ENCODE data around the gene SAP130.

SAP130 gene

DNA sequence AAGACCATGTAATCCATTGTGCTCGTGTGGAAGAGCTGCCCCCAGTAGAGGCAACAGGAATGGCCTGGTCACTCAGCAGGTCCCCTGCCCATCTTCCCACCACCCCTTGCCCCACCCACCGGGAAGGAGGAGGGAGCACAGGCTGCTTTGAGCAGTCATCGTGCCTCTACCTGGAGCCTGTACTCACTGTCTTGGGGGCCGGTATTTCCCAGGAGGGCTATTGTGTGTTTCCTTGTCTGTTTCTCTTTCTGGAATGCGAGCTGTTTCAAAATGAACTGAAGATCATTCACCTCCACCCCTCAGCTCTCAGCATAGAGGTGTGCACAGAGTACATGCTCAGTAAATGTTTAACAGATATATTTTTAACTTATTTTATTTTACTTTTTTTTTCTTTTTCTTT is 134.4 kb downstream of the SAP130 start:
- H3K4me3 ChIP-seq (ENCODE audit: low read depth, low read length): no peak overlapping the region
- DNase-seq (ENCODE audit: low read depth): no peak
- TF ChIP-seq MYC (IDR thresholded peaks at IDR 0.05; ENCODE audit: low read depth, low read length): no peak
- TF ChIP-seq, protein P1, sequence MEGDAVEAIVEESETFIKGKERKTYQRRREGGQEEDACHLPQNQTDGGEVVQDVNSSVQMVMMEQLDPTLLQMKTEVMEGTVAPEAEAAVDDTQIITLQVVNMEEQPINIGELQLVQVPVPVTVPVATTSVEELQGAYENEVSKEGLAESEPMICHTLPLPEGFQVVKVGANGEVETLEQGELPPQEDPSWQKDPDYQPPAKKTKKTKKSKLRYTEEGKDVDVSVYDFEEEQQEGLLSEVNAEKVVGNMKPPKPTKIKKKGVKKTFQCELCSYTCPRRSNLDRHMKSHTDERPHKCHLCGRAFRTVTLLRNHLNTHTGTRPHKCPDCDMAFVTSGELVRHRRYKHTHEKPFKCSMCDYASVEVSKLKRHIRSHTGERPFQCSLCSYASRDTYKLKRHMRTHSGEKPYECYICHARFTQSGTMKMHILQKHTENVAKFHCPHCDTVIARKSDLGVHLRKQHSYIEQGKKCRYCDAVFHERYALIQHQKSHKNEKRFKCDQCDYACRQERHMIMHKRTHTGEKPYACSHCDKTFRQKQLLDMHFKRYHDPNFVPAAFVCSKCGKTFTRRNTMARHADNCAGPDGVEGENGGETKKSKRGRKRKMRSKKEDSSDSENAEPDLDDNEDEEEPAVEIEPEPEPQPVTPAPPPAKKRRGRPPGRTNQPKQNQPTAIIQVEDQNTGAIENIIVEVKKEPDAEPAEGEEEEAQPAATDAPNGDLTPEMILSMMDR (IDR thresholded peaks at IDR 0.05; ENCODE audit: low read depth, low read length): no peak
- TF ChIP-seq POLR2A (IDR thresholded peaks at IDR 0.05; ENCODE audit: extremely low read depth, insufficient read length): no peak
- no peak for TF ChIP-seq MAX (IDR thresholded peaks at IDR 0.05; ENCODE audit: low read depth, low read length)

- no peak overlapping the region for H3K4me3 ChIP-seq (ENCODE audit: low read depth, low read length)
- TF ChIP-seq POLR2A (IDR thresholded peaks at IDR 0.05; ENCODE audit: extremely low read depth, insufficient read length): no peak
- TF ChIP-seq, protein P1 (IDR thresholded peaks at IDR 0.05; ENCODE audit: low read depth, low read length): no peak
- no peak for TF ChIP-seq MAX (IDR thresholded peaks at IDR 0.05; ENCODE audit: low read depth, low read length)
- no peak for TF ChIP-seq MYC (IDR thresholded peaks at IDR 0.05; ENCODE audit: low read depth, low read length)
Observed at GRCh38 chr2:127893033-127893432, 134.8 kb downstream of the SAP130 start.

DNA sequence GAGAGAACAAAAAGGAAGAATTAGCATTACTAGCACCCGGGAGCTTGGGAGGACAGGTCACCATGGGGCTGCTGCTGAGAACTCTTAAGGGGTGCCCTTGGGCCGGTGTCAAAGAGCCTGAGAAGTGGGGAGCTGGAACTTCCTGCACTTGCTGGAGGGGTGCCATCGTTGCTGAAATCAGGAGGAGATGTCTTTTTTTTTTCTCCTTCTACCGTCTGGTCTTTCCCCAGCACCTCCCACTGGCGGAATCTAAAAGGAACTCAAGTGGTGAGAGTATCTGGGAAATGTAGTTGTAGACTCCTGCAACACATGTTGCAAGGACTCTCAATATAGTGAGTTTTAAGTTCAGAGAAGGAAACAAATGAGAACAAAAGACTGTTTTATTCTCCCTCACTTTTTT is 136.0 kb downstream of the SAP130 start:
- no peak for TF ChIP-seq MAX (IDR thresholded peaks at IDR 0.05; ENCODE audit: low read depth, low read length)
- TF ChIP-seq MYC (IDR thresholded peaks at IDR 0.05; ENCODE audit: low read depth, low read length): no peak
- TF ChIP-seq, protein P1 (IDR thresholded peaks at IDR 0.05; ENCODE audit: low read depth, low read length): no peak
- no peak for TF ChIP-seq POLR2A (IDR thresholded peaks at IDR 0.05; ENCODE audit: extremely low read depth, insufficient read length)
- no peak for DNase-seq (ENCODE audit: low read depth)
- H3K4me3 ChIP-seq (ENCODE audit: low read depth, low read length): no peak overlapping the region

More at GRCh38 chr2:127893033-127893432, 134.8 kb downstream of the SAP130 start:
- DNase-seq (ENCODE audit: low read depth): no peak
